ENCODE data around the gene PLEKHG4B.

- TF ChIP-seq CTCF (conservative IDR thresholded peaks at IDR 0.05; ENCODE audit: low read depth, low read length): no peak
- no peak for TF ChIP-seq EZH2phosphoT487 (IDR thresholded peaks at IDR 0.05; ENCODE audit: borderline replicate concordance, low read length)
Measured at GRCh38 chr5:172421-172820, 80.5 kb downstream of the PLEKHG4B start.
